H1 (cell line): ENCODE data around the gene FNDC10. TPM values are rescaled to one million over a fixed set of nuclear protein-coding genes. Genes with fewer than 3 reads are reported as not detected.

Experiments
- BRCA1 ChIP-seq: IDR thresholded peaks from 2 replicates; pipeline ENCODE4 v1.6.1; 2012; ENCODE audit warnings: low read depth, low read length, improper control_type of control experiment
- CREB1 ChIP-seq: IDR thresholded peaks from 2 replicates; pipeline ENCODE4 v1.6.1; 2012; ENCODE audit warnings: inconsistent platforms
- CTBP2 ChIP-seq: IDR thresholded peaks from 2 replicates; pipeline ENCODE4 v1.7.0; 2011; ENCODE audit warnings: borderline replicate concordance, mild to moderate bottlenecking, moderate library complexity, mixed read lengths, low read length; ENCODE audit not compliant: insufficient read depth, insufficient read length
- HDAC2 ChIP-seq, 2 experiments: fragments of 300-600 bp in 1 of 2; sonication (generic) in 1 of 2; IDR thresholded peaks; 2 replicates each; pipeline ENCODE4 v1.6.1; 2011 to 2012; ENCODE audit warnings: low read depth in 2 of 2, low read length in 2 of 2, mild to moderate bottlenecking in 2 of 2, moderate library complexity in 2 of 2, borderline replicate concordance in 1 of 2, inconsistent platforms in 1 of 2
- JUND ChIP-seq: IDR thresholded peaks from 2 replicates; pipeline ENCODE4 v1.6.1; 2011; ENCODE audit warnings: mild to moderate bottlenecking, improper control_type of control experiment, low read length
- KDM4A ChIP-seq: IDR thresholded peaks from one replicate; pipeline ENCODE4 v1.7.1; 2012; ENCODE audit warnings: low read depth, mild to moderate bottlenecking, moderate library complexity, low read length, inconsistent platforms; ENCODE audit not compliant: severe bottlenecking
- SIN3A ChIP-seq, 2 experiments: IDR thresholded peaks in 1 of 2; conservative IDR thresholded peaks in 1 of 2; 2 replicates each; pipeline ENCODE4 v1.6.1; 2011 to 2012; ENCODE audit warnings: low read length in 2 of 2, improper control_type of control experiment in 1 of 2, low read depth in 1 of 2, mild to moderate bottlenecking in 1 of 2
- SRF ChIP-seq: IDR thresholded peaks from 2 replicates; pipeline ENCODE4 v1.6.1; 2011; ENCODE audit warnings: mild to moderate bottlenecking, low read depth, low read length, moderate library complexity
- SUZ12 ChIP-seq: fragments of 200-600 bp; sonication (generic); IDR thresholded peaks from 2 replicates; pipeline ENCODE4 v1.6.1; 2012; ENCODE audit warnings: mild to moderate bottlenecking, inconsistent platforms, low read length, moderate library complexity, mixed read lengths
- polyA plus RNA-seq, 7 experiments: library from polyadenylated mRNA; depleted of rRNA in 3 of 7; stranded (reverse) in 5 of 7; unstranded in 2 of 7; fragments of >200 nt in 5 of 7; fragments of 200-250 nt in 2 of 7; gene quantifications; 1 replicate in 5 of 7; 2 replicates in 1 of 7; 4 replicates in 1 of 7; pipeline versions ENCODE4 v1.2.1 to v1.2.3, GENCODE V29; 2011 to 2013; ENCODE audit warnings: missing spikeins in 2 of 7, mixed read lengths in 2 of 7
- total RNA-seq: library from RNA; stranded (reverse); fragmentation: NEBNext Ultra II Directional; extraction: Animal tissue kit (Norgen Biotek cat#: 25700); gene quantifications from 2 replicates; pipeline ENCODE4 v1.2.1, GENCODE V29; 2021

FNDC10 gene
- total and polyA plus RNA-seq, 2 of the 8 experiments (the other 6 are each of a cell fraction or from before 2014, with no cell fraction given), result 19.0 to 21.8 TPM

GRCh38 chr1:1606232-1606631 lies 6.3 kb upstream of the FNDC10 start (continued):
- TF ChIP-seq HDAC2 (IDR thresholded peaks at IDR 0.05; ENCODE audit: borderline replicate concordance in 1 of 2, low read depth in 2 of 2, low read length in 2 of 2) (no peak), SRF (no peak), SUZ12 (no peak), CTBP2 (no peak), KDM4A (no peak), JUND (no peak), SIN3A (conservative IDR thresholded peaks at IDR 0.05 in 1 of 2, IDR thresholded peaks at IDR 0.05 in 1 of 2; ENCODE audit: low read depth in 1 of 2, low read length in 2 of 2) (no peak), CREB1 (no peak), BRCA1 (no peak)
- TF ChIP-seq, all 59 proteins: peak for 0
